Smooth muscle cell (in vitro differentiated cells): Measurements from ENCODE around the gene DSCAML1. TPM values are rescaled to one million over a fixed set of nuclear protein-coding genes. Genes with fewer than 3 reads are reported as not detected.

Experiments used
- DNase-seq: peaks from one replicate; lab custom pipeline; 2025; ENCODE audit not compliant: unreplicated experiment; lab: John Stamatoyannopoulos, UW
- H2AFZ ChIP-seq: fragments of 200-600 bp; sonication (generic); 2 replicates; pipeline ENCODE4 v1.6.0; 2016; ENCODE audit warnings: antibody characterized with exemption, low read depth, mild to moderate bottlenecking
- H3F3A ChIP-seq: fragments of 200-600 bp; sonication (generic); 2 replicates; pipeline ENCODE4 v1.6.0; 2017; ENCODE audit warnings: antibody characterized with exemption, low read depth
- H3K27ac ChIP-seq: fragments of 200-600 bp; sonication (generic); 2 replicates; pipeline ENCODE4 v1.5.1; 2016; ENCODE audit warnings: low read depth, mild to moderate bottlenecking
- H3K27me3 ChIP-seq: fragments of 200-600 bp; sonication (generic); 2 replicates; pipeline ENCODE4 v1.6.1; 2016; ENCODE audit warnings: low read depth, mild to moderate bottlenecking
- H3K36me3 ChIP-seq: fragments of 200-600 bp; sonication (generic); 2 replicates; pipeline ENCODE4 v1.5.1; 2016; ENCODE audit warnings: low read depth
- H3K4me1 ChIP-seq: fragments of 200-600 bp; sonication (generic); 2 replicates; pipeline ENCODE4 v1.5.1; 2016; ENCODE audit warnings: low read depth
- H3K4me2 ChIP-seq: fragments of 200-600 bp; sonication (generic); 2 replicates; pipeline ENCODE4 v1.6.0; 2016; ENCODE audit warnings: mild to moderate bottlenecking
- H3K4me3 ChIP-seq: fragments of 200-600 bp; sonication (generic); 2 replicates; pipeline ENCODE4 v1.5.1; 2016; ENCODE audit warnings: mild to moderate bottlenecking
- H3K79me2 ChIP-seq: fragments of 200-600 bp; sonication (generic); 2 replicates; pipeline ENCODE4 v1.6.0; 2016; ENCODE audit warnings: low read depth, mild to moderate bottlenecking
- H3K9ac ChIP-seq: fragments of 200-600 bp; sonication (generic); 2 replicates; pipeline ENCODE4 v1.6.0; 2016; ENCODE audit warnings: low read depth
- H3K9me3 ChIP-seq: fragments of 200-600 bp; sonication (generic); replicated peaks from 2 replicates; pipeline ENCODE4 v1.5.1; 2016; ENCODE audit warnings: low read depth
- H4K20me1 ChIP-seq: fragments of 200-600 bp; sonication (generic); 2 replicates; pipeline ENCODE4 v1.6.0; 2016; ENCODE audit warnings: low read depth
- CTCF ChIP-seq: fragments of 200-600 bp; sonication (generic); IDR thresholded peaks from 2 replicates; pipeline ENCODE4 v1.5.1; 2017; ENCODE audit warnings: borderline replicate concordance, mild to moderate bottlenecking, antibody characterized with exemption; ENCODE audit not compliant: insufficient read depth, poor library complexity, severe bottlenecking
- WGBS: methylation state at CpG from one replicate; pipeline ENCODE4 v1.1.7; 2016; ENCODE audit warnings: low lambda C conversion rate; 5-methylcytosine and 5-hydroxymethylcytosine counted together
- polyA plus RNA-seq: library from polyadenylated mRNA; unstranded; fragments of >200 nt; fragmentation: Nextera tagmentation; extraction: Ambion mirVana; gene quantifications from 2 replicates; pipeline ENCODE4 v1.2.1, GENCODE V29; 2016
- total RNA-seq: library from RNA; depleted of rRNA; stranded (reverse); fragments of >200 nt; gene quantifications from 2 replicates; pipeline ENCODE4 v1.2.3, GENCODE V29; 2014

Gene DSCAML1
- total and polyA plus RNA-seq, 2 experiments from 2014 or later, result 0.22 TPM; not detected in 1

GRCh38 chr11:117696540-117696939 is 100.5 kb downstream of the DSCAML1 start:
- Histone ChIP-seq H3K4me2 (no peak overlapping the region), H2AFZ (no peak overlapping the region), H3K27ac (no peak overlapping the region), H4K20me1 (no peaks in the 10 kb centered on the region), H3K4me3 (no peak overlapping the region), H3K4me1 (peaks cover 16% of the 10 kb centered on the region), H3K79me2 (no peaks in the 10 kb centered on the region), H3F3A (no peaks in the 10 kb centered on the region), H3K9ac (no peak overlapping the region), H3K9me3 (no peaks in the 10 kb centered on the region), H3K27me3 (peaks cover 84% of the 10 kb centered on the region), H3K36me3 (no peaks in the 10 kb centered on the region)
- DNase-seq, result no peak
- WGBS, result 44% methylated on average over 5 of the region's 5 CpGs
- TF ChIP-seq CTCF, result no peak

GRCh38 chr11:117693344-117693743 is 103.7 kb downstream of the DSCAML1 start:
- no peak overlapping the region for H3K4me2 ChIP-seq

GRCh38 chr11:117691516-117691915 is 105.5 kb downstream of the DSCAML1 start:
- peaks cover 40% of the 10 kb centered on the region for H3K27me3 ChIP-seq
- H3K4me2 ChIP-seq, result no peak overlapping the region
- no peaks in the 10 kb centered on the region for H4K20me1 ChIP-seq
- WGBS, result 83% methylated on average over 10 of the region's 10 CpGs
- DNase-seq, result no peak
- H3K79me2 ChIP-seq, result no peaks in the 10 kb centered on the region
- H3K36me3 ChIP-seq, result no peaks in the 10 kb centered on the region
- H3K9ac ChIP-seq, result no peak overlapping the region
- no peak overlapping the region for H3K4me3 ChIP-seq
- H3K27ac ChIP-seq, result no peak overlapping the region
- H3F3A ChIP-seq, result no peaks in the 10 kb centered on the region
- peaks cover 16% of the 10 kb centered on the region for H3K4me1 ChIP-seq
- no peaks in the 10 kb centered on the region for H3K9me3 ChIP-seq
- TF ChIP-seq CTCF, result no peak
- no peak overlapping the region for H2AFZ ChIP-seq

More at GRCh38 chr11:117693344-117693743, 103.7 kb downstream of the DSCAML1 start:
- TF ChIP-seq CTCF, result no peak
- no peak for DNase-seq
- Histone ChIP-seq H3K27me3 (peaks cover 57% of the 10 kb centered on the region), H3K79me2 (no peaks in the 10 kb centered on the region), H3K9ac (no peak overlapping the region), H3K9me3 (no peaks in the 10 kb centered on the region), H3K36me3 (no peaks in the 10 kb centered on the region), H3K4me1 (peaks cover 20% of the 10 kb centered on the region), H4K20me1 (no peaks in the 10 kb centered on the region), H3K27ac (no peak overlapping the region), H3F3A (no peaks in the 10 kb centered on the region), H3K4me3 (no peak overlapping the region), H2AFZ (no peak overlapping the region)
- WGBS, result 85% methylated on average over 3 of the region's 3 CpGs

- H3K79me2 ChIP-seq, result no peaks in the 10 kb centered on the region
- TF ChIP-seq CTCF, result no peak
Measured at GRCh38 chr11:117691218-117691514, 105.8 kb downstream of the DSCAML1 start.

More at GRCh38 chr11:117691218-117691514, 105.8 kb downstream of the DSCAML1 start:
- H2AFZ ChIP-seq, result no peak overlapping the region
- H4K20me1 ChIP-seq, result no peaks in the 10 kb centered on the region
- no peak for DNase-seq
- H3K9ac ChIP-seq, result no peak overlapping the region
- no peaks in the 10 kb centered on the region for H3K9me3 ChIP-seq
- H3K36me3 ChIP-seq, result no peaks in the 10 kb centered on the region
- 84% methylated on average over 4 of the region's 4 CpGs for WGBS
- H3K4me1 ChIP-seq, result peaks cover 12% of the 10 kb centered on the region
- no peak overlapping the region for H3K4me2 ChIP-seq
- no peak overlapping the region for H3K27ac ChIP-seq
- H3K4me3 ChIP-seq, result no peak overlapping the region
- no peaks in the 10 kb centered on the region for H3F3A ChIP-seq
- H3K27me3 ChIP-seq, result peaks cover 36% of the 10 kb centered on the region
